GM12878 (cell line): ENCODE measurements around the gene HNRNPLL. TPM values are rescaled to one million over a fixed set of nuclear protein-coding genes. Genes with fewer than 3 reads are reported as not detected.

ENCODE experiments used
- ATAC-seq: fragments of 200-7000 bp; cut with Tn5 transposase; 3 replicates; pipeline ENCODE4 v1.9.1; 2020; ENCODE audit warnings: mild to moderate bottlenecking, moderate library complexity
- BruUV-seq: library from RNA; stranded (reverse); fragments of 400-500 nt; replicated peaks from 2 replicates; lab custom pipeline; 2021; lab: Mats Ljungman, UMichigan
- CTCF ChIA-PET: fragments of 300-600 bp; sonication (Branson Sonifier 250); formaldehyde crosslinking; extraction: SDS; loops from one replicate; lab custom pipeline; 2021; ENCODE audit warnings: inconsistent platforms; lab: Yijun Ruan, JAX
- POLR2A ChIA-PET: fragments of 350-600 bp; formaldehyde crosslinking; extraction: SDS; loops from one replicate; lab custom pipeline; 2021; ENCODE audit warnings: inconsistent platforms; lab: Charles Lee
- RAD21 ChIA-PET: fragments of 300-600 bp; sonication (Branson Sonifier 250); formaldehyde crosslinking; loops from one replicate; lab custom pipeline; 2023; ENCODE audit warnings: antibody characterized with exemption; ENCODE audit not compliant: unreplicated experiment; lab: Charles Lee
- SMC1A ChIA-PET: fragments of 300-600 bp; sonication (Branson Sonifier 250); formaldehyde crosslinking; loops from one replicate; lab custom pipeline; 2023; ENCODE audit not compliant: unreplicated experiment, uncharacterized antibody; lab: Charles Lee
- DNase-seq: peaks from one replicate; pipeline ENCODE4 v3.0.0-alpha.2; 2011; ENCODE audit warnings: low read depth, low spot score
- FAIRE-seq: peaks from 3 replicates; lab custom pipeline; 2011; peaks lifted over from hg19 to GRCh38; lab: Jason Lieb, UNC
- H2AFZ ChIP-seq: 2 replicates; pipeline ENCODE4 v1.6.0; 2011; ENCODE audit warnings: low read depth, low read length, control low read depth; ENCODE audit not compliant: control insufficient read depth
- H3K27ac ChIP-seq: 2 replicates; pipeline ENCODE4 v1.5.1; 2011; ENCODE audit warnings: control low read depth; ENCODE audit not compliant: control insufficient read depth, insufficient read depth
- H3K27me3 ChIP-seq, 2 experiments: replicated peaks in 1 of 2; 2 replicates each; pipeline versions ENCODE4 v1.6.0 to v1.6.1; 2011; ENCODE audit warnings: low read length in 1 of 2; ENCODE audit not compliant: control insufficient read depth in 2 of 2, insufficient read depth in 2 of 2
- H3K36me3 ChIP-seq, 2 experiments: 2 replicates each; pipeline ENCODE4 v1.5.1; 2011; ENCODE audit warnings: low read length in 1 of 2; ENCODE audit not compliant: control insufficient read depth in 2 of 2, insufficient read depth in 2 of 2
- H3K4me1 ChIP-seq: 2 replicates; pipeline ENCODE4 v1.6.1; 2011; ENCODE audit warnings: mild to moderate bottlenecking, low read length, moderate library complexity, mixed read lengths; ENCODE audit not compliant: control insufficient read depth, insufficient read depth
- H3K4me2 ChIP-seq: 2 replicates; pipeline ENCODE4 v1.6.0; 2011; ENCODE audit warnings: control low read depth; ENCODE audit not compliant: control insufficient read depth, insufficient read depth
- H3K4me3 ChIP-seq: fragments of 200-600 bp; sonication (generic); 2 replicates; pipeline ENCODE4 v1.5.1; 2016
- H3K79me2 ChIP-seq: 2 replicates; pipeline ENCODE4 v1.6.0; 2011; ENCODE audit warnings: low read length; ENCODE audit not compliant: control insufficient read depth, insufficient read depth
- H3K9ac ChIP-seq: 2 replicates; pipeline ENCODE4 v1.8.0; 2011; ENCODE audit warnings: low read length, control low read depth, mixed read lengths; ENCODE audit not compliant: control insufficient read depth, insufficient read depth
- H3K9me3 ChIP-seq: replicated peaks from 3 replicates; pipeline ENCODE4 v1.5.1; 2011; ENCODE audit warnings: mild to moderate bottlenecking, low read length; ENCODE audit not compliant: control insufficient read depth, insufficient read depth
- H4K20me1 ChIP-seq: 2 replicates; pipeline ENCODE4 v1.6.0; 2011; ENCODE audit not compliant: control insufficient read depth, insufficient read depth
- ATF2 ChIP-seq: IDR thresholded peaks from 2 replicates; pipeline ENCODE4 v1.6.1; 2012; ENCODE audit warnings: low read length, inconsistent platforms
- KLF5 ChIP-seq: fragments of 450-650 bp; IDR thresholded peaks from 2 replicates; pipeline ENCODE4 v1.6.1; 2014; ENCODE audit warnings: mild to moderate bottlenecking; ENCODE audit not compliant: partially characterized antibody
- MAX ChIP-seq: IDR thresholded peaks from 2 replicates; pipeline ENCODE4 v1.6.1; 2012; ENCODE audit warnings: low read depth, low read length, improper control_type of control experiment
- PBX3 ChIP-seq: IDR thresholded peaks from 2 replicates; pipeline ENCODE4 v1.6.1; 2011; ENCODE audit warnings: mild to moderate bottlenecking, low read depth, low read length, moderate library complexity; ENCODE audit not compliant: insufficient replicate concordance
- POLR2A ChIP-seq: IDR thresholded peaks from 2 replicates; pipeline ENCODE4 v1.6.1; 2011; ENCODE audit warnings: low read depth, mild to moderate bottlenecking, low read length
- USF2 ChIP-seq: IDR thresholded peaks from 2 replicates; pipeline ENCODE4 v1.6.1; 2011; ENCODE audit warnings: low read depth, low read length, improper control_type of control experiment, borderline replicate concordance
- ZBTB40 ChIP-seq: fragments of 450-650 bp; IDR thresholded peaks from 2 replicates; pipeline ENCODE4 v1.6.1; 2016; ENCODE audit warnings: mild to moderate bottlenecking, moderate library complexity, borderline replicate concordance
- ZNF217 ChIP-seq: fragments of 450-650 bp; IDR thresholded peaks from 2 replicates; pipeline ENCODE4 v1.6.1; 2017; ENCODE audit warnings: antibody characterized with exemption, mild to moderate bottlenecking
- WGBS: methylation state at CpG from one replicate; pipeline ENCODE4 v1.1.6; 2016; ENCODE audit warnings: low lambda C conversion rate; ENCODE audit not compliant: insufficient replicate concordance, insufficient coverage; ENCODE audit errors: missing lambda C conversion rate; 5-methylcytosine and 5-hydroxymethylcytosine counted together
- in situ Hi-C: fragments of 300-500 bp; cut with MboI; formaldehyde crosslinking; loops from 9 replicates; pipeline ENCODE4 v1.14.3; 2018; ENCODE audit warnings: mixed read lengths
- intact Hi-C: fragments of 100-400 bp; cut with micrococcal nuclease; formaldehyde crosslinking; loops from one replicate; pipeline ENCODE4 v1.14.2; 2022; ENCODE audit not compliant: unreplicated experiment
- polyA plus RNA-seq, 11 experiments: library from polyadenylated mRNA; depleted of rRNA in 4 of 11; unstranded in 6 of 11; stranded (reverse) in 5 of 11; fragments of >200 nt; fragmentation: Nextera tagmentation in 4 of 11; fragmentation: Illumina TruSeq in 1 of 11; extraction: Ambion mirVana in 4 of 11; extraction: Trizol in 1 of 11; gene quantifications; 1 replicate in 1 of 11; 2 replicates in 10 of 11; pipeline versions ENCODE4 v1.2.1 to v1.2.3, GENCODE V29; 2011 to 2016; ENCODE audit warnings: inconsistent platforms in 2 of 11, missing spikeins in 2 of 11, low read depth in 1 of 11
- total RNA-seq, 4 experiments: library from RNA; depleted of rRNA in 3 of 4; stranded (reverse); fragments of >200 nt in 3 of 4; fragmentation: Illumina TruSeq in 1 of 4; extraction: Trizol in 1 of 4; gene quantifications; 2 replicates each; pipeline versions ENCODE4 v1.2.1 to v1.2.3, GENCODE V29; 2013 to 2021

Gene HNRNPLL
- total and polyA plus RNA-seq, 10 of the 15 experiments (the other 5 are each of a cell fraction or from before 2014, with no cell fraction given): 0.98 to 27.1 (median 2.9) TPM

DNA sequence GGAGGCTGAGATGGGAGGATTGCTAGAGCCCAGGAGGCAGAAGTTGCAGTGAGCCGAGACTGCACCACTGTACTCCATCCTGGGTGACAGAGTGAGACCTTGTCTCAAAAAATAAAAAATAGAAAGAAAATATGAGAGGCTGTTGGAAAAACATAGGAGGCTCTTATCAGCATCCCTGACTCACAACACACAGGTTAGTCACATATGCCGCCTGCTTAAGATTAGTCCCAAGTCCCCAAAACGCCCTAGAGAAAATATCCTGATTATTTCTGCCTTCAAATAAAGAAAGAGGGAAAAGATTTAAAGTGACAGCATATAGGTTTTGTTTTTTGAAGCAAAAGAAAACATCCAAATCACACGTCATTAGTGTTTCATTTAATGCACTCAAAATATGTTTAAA is 33.3 kb upstream of the HNRNPLL start:
- ChIA-PET SMC1A (no interaction called here), POLR2A (interaction anchor here (0.6 kb wide), 1 partner anchor 296 kb away, joined by 5 read pairs; no protein-coding TSS in a partner anchor), RAD21 (interaction anchor here (1.1 kb wide), 1 partner anchor 25 kb away, joined by 4 read pairs; no protein-coding TSS in a partner anchor), CTCF (no interaction called here)
- 89% methylated on average over 4 of the region's 4 CpGs for WGBS
- no peak for TF ChIP-seq ZNF217
- no peak overlapping the region for H3K4me3 ChIP-seq
- in situ Hi-C loops: no loop called here
- no peak overlapping the region for H3K4me2 ChIP-seq
- no peak overlapping the region for H2AFZ ChIP-seq
- no peak for ATAC-seq
- no peak overlapping the region for H3K27ac ChIP-seq
- intact Hi-C loops: no loop called here
- no peaks in the 10 kb centered on the region for H3K36me3 ChIP-seq
- H3K79me2 ChIP-seq: no peaks in the 10 kb centered on the region
- H3K9me3 ChIP-seq: no peaks in the 10 kb centered on the region
- DNase-seq: no peak
- no TSS peak for BruUV-seq
- no peak for FAIRE-seq
- no peak overlapping the region for H3K9ac ChIP-seq
- H3K27me3 ChIP-seq: no peaks in the 10 kb centered on the region
- peaks cover 24% of the 10 kb centered on the region for H3K4me1 ChIP-seq
- no peaks in the 10 kb centered on the region for H4K20me1 ChIP-seq

DNA sequence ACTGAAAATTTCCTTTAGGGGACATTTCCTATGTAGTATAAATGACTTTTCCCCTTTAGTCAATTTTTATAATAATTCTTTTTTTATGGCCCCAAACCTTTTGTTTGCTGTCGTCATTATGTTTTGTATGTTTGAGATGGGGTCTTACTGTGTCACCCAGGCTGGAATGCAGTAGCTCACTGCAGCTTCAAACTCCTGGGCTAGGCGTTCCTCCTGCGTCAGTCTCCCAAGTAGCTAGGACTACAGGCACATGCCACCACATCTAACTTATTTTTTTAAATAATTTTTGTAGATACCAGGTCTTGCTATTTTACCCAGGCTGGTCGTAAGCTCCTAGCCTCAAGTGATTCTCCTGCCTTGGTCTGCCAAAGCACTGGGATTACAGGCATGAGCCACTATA is 32.4 kb upstream of the HNRNPLL start:
- Histone ChIP-seq H3K4me3 (no peak overlapping the region), H3K9ac (no peak overlapping the region), H2AFZ (no peak overlapping the region), H3K9me3 (no peaks in the 10 kb centered on the region), H4K20me1 (no peaks in the 10 kb centered on the region), H3K79me2 (no peaks in the 10 kb centered on the region), H3K4me1 (peaks cover 24% of the 10 kb centered on the region), H3K27ac (peak overlapping the region; percentile 33; the same call in 1 of the 2 replicates), H3K36me3 (no peaks in the 10 kb centered on the region), H3K27me3 (no peaks in the 10 kb centered on the region), H3K4me2 (peak overlapping the region; percentile 19)
- in situ Hi-C loops: no loop called here
- DNase-seq (no peak), FAIRE-seq (no peak), ATAC-seq (no peak)
- ChIA-PET CTCF (interaction anchor here (1.1 to 1.4 kb wide), 2 partner anchors 88 to 90 kb away, joined by 3 read pairs; no protein-coding TSS in a partner anchor), POLR2A (interaction anchor here (0.6 to 1.1 kb wide), 5 partner anchors 14 to 75 kb away, joined by 3 to 5 read pairs (median 3); no protein-coding TSS in a partner anchor), RAD21 (interaction anchor here (0.8 to 2.0 kb wide), 6 partner anchors 19 to 88 kb away, joined by 3 to 8 read pairs (median 4); no protein-coding TSS in a partner anchor), SMC1A (interaction anchor here (0.6 to 3.2 kb wide), 9 partner anchors 12 to 111 kb away, joined by 3 to 13 read pairs (median 3); partner anchors contain the start of gene GALM)
- intact Hi-C loops: loop anchor here (2.0 kb wide), 1 partner anchor 24 kb away; no protein-coding TSS in a partner anchor
- no TSS peak for BruUV-seq
- WGBS: 91% methylated on average over 4 of the region's 4 CpGs
- TF ChIP-seq PBX3 (no peak), KLF5 (no peak), ZBTB40 (no peak), MAX (no peak), USF2 (no peak), ATF2 (no peak), POLR2A (no peak)
